HL-60 (cell line): ENCODE measurements around the gene AGA.

ENCODE experiments used
- DNase-seq, 2 experiments: peaks; one replicate each; pipeline ENCODE4 v3.0.0-alpha.2; 2010 to 2020; ENCODE audit warnings: low read depth in 1 of 2, low spot score in 1 of 2
- H3K27ac ChIP-seq: fragments of 250-450 bp; sonication (Bioruptor Pico); replicated peaks from 2 replicates; pipeline ENCODE4 v1.5.1; 2020; ENCODE audit warnings: mild to moderate bottlenecking, moderate library complexity
- H3K27me3 ChIP-seq: fragments of 250-450 bp; sonication (Bioruptor Pico); 2 replicates; pipeline ENCODE4 v1.5.1; 2021; ENCODE audit warnings: mild to moderate bottlenecking, moderate library complexity; ENCODE audit not compliant: insufficient read depth, poor library complexity, severe bottlenecking
- H3K4me3 ChIP-seq: replicated peaks from 2 replicates; pipeline ENCODE4 v1.5.1; 2011; ENCODE audit warnings: mild to moderate bottlenecking, control low read depth, low read length; ENCODE audit not compliant: insufficient read depth
- GABPA ChIP-seq: IDR thresholded peaks from 2 replicates; pipeline ENCODE4 v1.6.1; 2012; ENCODE audit warnings: low read depth
- POLR2AphosphoS5 ChIP-seq: IDR thresholded peaks from 2 replicates; pipeline ENCODE4 v1.6.1; 2012; ENCODE audit warnings: low read depth
- REST ChIP-seq: IDR thresholded peaks from 2 replicates; pipeline ENCODE4 v1.6.1; 2012; ENCODE audit warnings: low read depth; ENCODE audit not compliant: insufficient replicate concordance
- SPI1 ChIP-seq: IDR thresholded peaks from 2 replicates; pipeline ENCODE4 v1.6.1; 2012; ENCODE audit warnings: low read depth, mild to moderate bottlenecking, borderline replicate concordance
- TF ChIP-seq, protein P1 (sequence below): IDR thresholded peaks from one replicate; pipeline ENCODE4 v1.5.1; 2011; ENCODE audit warnings: low read length, control low read depth, inconsistent platforms; ENCODE audit not compliant: insufficient read depth

AGA gene

DNA sequence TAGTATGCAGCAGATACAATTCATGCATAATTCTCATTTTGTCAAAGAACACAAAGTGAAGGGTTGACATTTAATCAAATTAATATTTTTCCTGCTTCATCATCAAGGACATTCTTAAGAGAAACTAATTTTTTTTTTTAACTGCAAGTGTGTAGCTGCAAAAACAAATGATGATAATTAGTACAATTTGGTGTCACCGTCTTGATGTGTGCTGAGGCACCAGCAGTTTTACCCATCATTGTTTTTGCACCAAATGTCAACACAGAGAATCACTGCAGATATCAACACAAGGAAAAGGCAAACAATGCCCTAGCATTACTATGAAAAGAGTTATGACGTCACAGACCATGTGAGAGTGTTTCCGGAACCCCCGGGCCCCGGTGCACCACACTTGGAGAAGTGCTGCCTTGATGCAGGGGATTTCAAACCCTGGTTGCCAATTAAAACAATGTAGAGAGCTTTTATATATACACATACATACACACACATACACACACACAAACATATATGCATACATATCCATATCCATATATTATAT, 55.9 kb downstream of the AGA start:
- TF ChIP-seq, protein P1, sequence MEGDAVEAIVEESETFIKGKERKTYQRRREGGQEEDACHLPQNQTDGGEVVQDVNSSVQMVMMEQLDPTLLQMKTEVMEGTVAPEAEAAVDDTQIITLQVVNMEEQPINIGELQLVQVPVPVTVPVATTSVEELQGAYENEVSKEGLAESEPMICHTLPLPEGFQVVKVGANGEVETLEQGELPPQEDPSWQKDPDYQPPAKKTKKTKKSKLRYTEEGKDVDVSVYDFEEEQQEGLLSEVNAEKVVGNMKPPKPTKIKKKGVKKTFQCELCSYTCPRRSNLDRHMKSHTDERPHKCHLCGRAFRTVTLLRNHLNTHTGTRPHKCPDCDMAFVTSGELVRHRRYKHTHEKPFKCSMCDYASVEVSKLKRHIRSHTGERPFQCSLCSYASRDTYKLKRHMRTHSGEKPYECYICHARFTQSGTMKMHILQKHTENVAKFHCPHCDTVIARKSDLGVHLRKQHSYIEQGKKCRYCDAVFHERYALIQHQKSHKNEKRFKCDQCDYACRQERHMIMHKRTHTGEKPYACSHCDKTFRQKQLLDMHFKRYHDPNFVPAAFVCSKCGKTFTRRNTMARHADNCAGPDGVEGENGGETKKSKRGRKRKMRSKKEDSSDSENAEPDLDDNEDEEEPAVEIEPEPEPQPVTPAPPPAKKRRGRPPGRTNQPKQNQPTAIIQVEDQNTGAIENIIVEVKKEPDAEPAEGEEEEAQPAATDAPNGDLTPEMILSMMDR: no peak
- TF ChIP-seq GABPA: no peak
- no peak for TF ChIP-seq REST
- no peak for TF ChIP-seq POLR2AphosphoS5
- no peak for TF ChIP-seq SPI1
- Histone ChIP-seq H3K27me3 (peaks cover 5% of the 10 kb centered on the region), H3K4me3 (no peak overlapping the region), H3K27ac (no peak overlapping the region)
- no peak for DNase-seq

- TF ChIP-seq REST: no peak
- TF ChIP-seq SPI1: no peak
- no peak for TF ChIP-seq POLR2AphosphoS5
- TF ChIP-seq GABPA: no peak
- Histone ChIP-seq H3K27ac (no peak overlapping the region), H3K27me3 (peaks cover 5% of the 10 kb centered on the region), H3K4me3 (no peak overlapping the region)
- no peak for DNase-seq
Measured at GRCh38 chr4:177385576-177386277, 56.5 kb downstream of the AGA start.

DNA sequence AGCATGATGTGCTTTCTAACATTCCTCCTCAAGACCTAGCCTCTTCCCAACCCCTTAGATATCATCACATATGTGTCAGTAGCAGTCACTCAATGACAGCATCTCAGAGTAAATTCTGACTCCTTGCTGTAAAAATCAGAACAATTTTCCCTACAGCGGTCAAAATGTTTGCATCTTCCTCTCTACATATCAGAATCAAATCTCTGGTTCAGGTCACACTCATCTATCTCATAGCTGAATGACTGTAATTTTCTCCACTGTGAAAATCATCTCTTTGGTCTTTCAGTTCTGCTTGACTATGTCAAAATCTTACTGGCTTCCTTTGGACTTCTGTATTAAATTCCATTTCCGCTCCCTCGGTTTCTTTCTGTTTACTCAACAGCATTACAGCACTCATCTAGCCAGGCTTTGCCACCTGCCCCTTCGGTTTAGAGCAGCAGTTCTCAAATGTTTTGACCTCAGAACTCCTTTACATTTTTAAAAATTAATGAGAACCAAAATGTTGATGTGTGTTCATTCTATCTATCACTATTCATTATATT, 57.3 kb downstream of the AGA start:
- no peak overlapping the region for H3K4me3 ChIP-seq
- TF ChIP-seq SPI1 (no peak), REST (no peak), POLR2AphosphoS5 (no peak), GABPA (no peak)
- TF ChIP-seq, protein P1: no peak
- H3K27me3 ChIP-seq: peaks cover 5% of the 10 kb centered on the region
- no peak for DNase-seq
- H3K27ac ChIP-seq: no peak overlapping the region
